Kidney epithelial cell (primary cell): Measurements from ENCODE around the gene SAMD3. TPM values are rescaled to one million over a fixed set of nuclear protein-coding genes. Genes with fewer than 3 reads are reported as not detected.

ENCODE experiments used
- DNase-seq: peaks from one replicate; pipeline ENCODE4 v3.0.0-alpha.2; 2010; ENCODE audit warnings: low read depth
- H3K27me3 ChIP-seq: 2 replicates; pipeline ENCODE4 v1.6.0; 2011; ENCODE audit warnings: low read length; ENCODE audit not compliant: control insufficient read depth, insufficient read depth
- H3K36me3 ChIP-seq: 2 replicates; pipeline ENCODE4 v1.5.1; 2011; ENCODE audit warnings: low read length; ENCODE audit not compliant: control insufficient read depth, insufficient read depth
- H3K4me3 ChIP-seq: 2 replicates; pipeline ENCODE4 v1.5.1; 2011; ENCODE audit warnings: low read depth, mild to moderate bottlenecking, control low read depth, low read length
- CTCF ChIP-seq: IDR thresholded peaks from 2 replicates; pipeline ENCODE4 v1.5.1; 2011; ENCODE audit warnings: mild to moderate bottlenecking, moderate library complexity, low read length, control low read depth, inconsistent platforms; ENCODE audit not compliant: insufficient read depth, poor library complexity, severe bottlenecking
- total RNA-seq: library from RNA; depleted of rRNA; stranded (reverse); fragments of >200 nt; gene quantifications from 2 replicates; pipeline ENCODE4 v1.2.3, GENCODE V29; 2015

SAMD3 gene
- total RNA-seq, 1 donor from 2014 or later = not detected

GRCh38 chr6:130098317-130098716 is 124.4 kb downstream of the SAMD3 start:
- no peak for DNase-seq
- Histone ChIP-seq H3K4me3 (no peak overlapping the region), H3K36me3 (no peaks in the 10 kb centered on the region), H3K27me3 (no peaks in the 10 kb centered on the region)
- TF ChIP-seq CTCF = no peak

Other genes starting within 250 kb of the SAMD3 start
- gene L3MBTL3, start 204.4 kb downstream of the SAMD3 start, total RNA-seq = 9.5 and 10.3 TPM in 2 replicates
- 17.1 and 20.0 TPM in 2 replicates for gene TMEM200A, start 143.1 kb upstream of the SAMD3 start, total RNA-seq